ENCODE measurements around the gene CIBAR2.
A peak's percentile ranks its signal among the peaks of the same experiment; 100 is the strongest.

CIBAR2 gene

GRCh38 chr16:85075236-85075924 is 36.9 kb downstream of the CIBAR2 start:
- Mint-ChIP-seq H3K27ac (no peak overlapping the region), H3K9me3 (no peaks in the 10 kb centered on the region), H3K36me3 (ENCODE audit: insufficient read depth) (peaks cover 9% of the 10 kb centered on the region), H3K27me3 (no peaks in the 10 kb centered on the region), H3K4me1 (ENCODE audit: low read depth in 2 of 2) (no peaks in the 10 kb centered on the region), H3K4me3 (no peak overlapping the region)
- DNase-seq (no peak), ATAC-seq (replicated peaks) (no peak)

- Mint-ChIP-seq H3K4me1 (ENCODE audit: low read depth in 2 of 2) (no peaks in the 10 kb centered on the region), H3K36me3 (ENCODE audit: insufficient read depth) (peaks cover 9% of the 10 kb centered on the region), H3K4me3 (no peak overlapping the region), H3K27me3 (no peaks in the 10 kb centered on the region), H3K27ac (no peak overlapping the region), H3K9me3 (no peaks in the 10 kb centered on the region)
- DNase-seq (no peak), ATAC-seq (replicated peaks) (no peak)
Observed at GRCh38 chr16:85074225-85074914, 37.9 kb downstream of the CIBAR2 start.

- DNase-seq (no peak), ATAC-seq (replicated peaks) (no peak)
- no peak overlapping the region for H3K27ac Mint-ChIP-seq
- H3K36me3 Mint-ChIP-seq (ENCODE audit: insufficient read depth) = peaks cover 9% of the 10 kb centered on the region
- H3K4me3 Mint-ChIP-seq = no peak overlapping the region
- no peaks in the 10 kb centered on the region for H3K9me3 Mint-ChIP-seq
- no peaks in the 10 kb centered on the region for H3K27me3 Mint-ChIP-seq
- no peaks in the 10 kb centered on the region for H3K4me1 Mint-ChIP-seq (ENCODE audit: low read depth in 2 of 2)
Observed at GRCh38 chr16:85072947-85073346, 39.3 kb downstream of the CIBAR2 start.

- DNase-seq (no peak), ATAC-seq (replicated peaks) (no peak)
- Mint-ChIP-seq H3K9me3 (no peaks in the 10 kb centered on the region), H3K36me3 (ENCODE audit: insufficient read depth) (peaks cover 9% of the 10 kb centered on the region), H3K4me3 (no peak overlapping the region), H3K4me1 (ENCODE audit: low read depth in 2 of 2) (no peaks in the 10 kb centered on the region), H3K27ac (peak overlapping the region in 1 of 2 donors; percentile 39), H3K27me3 (no peaks in the 10 kb centered on the region)
Observed at GRCh38 chr16:85072076-85072860, 40.0 kb downstream of the CIBAR2 start.

GRCh38 chr16:85069171-85069570 is 43.1 kb downstream of the CIBAR2 start:
- Mint-ChIP-seq H3K36me3 (ENCODE audit: insufficient read depth) (peaks cover 3% of the 10 kb centered on the region), H3K4me3 (no peak overlapping the region), H3K27ac (no peak overlapping the region), H3K27me3 (no peaks in the 10 kb centered on the region), H3K9me3 (no peaks in the 10 kb centered on the region), H3K4me1 (ENCODE audit: low read depth in 2 of 2) (peaks cover 0 to 4% of the 10 kb centered on the region in 2 donors)
- no peak for DNase-seq
- no peak for ATAC-seq (replicated peaks)

GRCh38 chr16:85068746-85069145 is 43.5 kb downstream of the CIBAR2 start:
- H3K9me3 Mint-ChIP-seq = no peaks in the 10 kb centered on the region
- H3K36me3 Mint-ChIP-seq (ENCODE audit: insufficient read depth) = peaks cover 3% of the 10 kb centered on the region
- H3K27me3 Mint-ChIP-seq = no peaks in the 10 kb centered on the region
- H3K27ac Mint-ChIP-seq = no peak overlapping the region
- DNase-seq (no peak), ATAC-seq (replicated peaks) (no peak)
- H3K4me3 Mint-ChIP-seq = no peak overlapping the region
- peaks cover 0 to 4% of the 10 kb centered on the region in 2 donors for H3K4me1 Mint-ChIP-seq (ENCODE audit: low read depth in 2 of 2)

- peak overlapping the region in 1 of 2 donors; percentile 35 for H3K27ac Mint-ChIP-seq
- no peaks in the 10 kb centered on the region for H3K9me3 Mint-ChIP-seq
- no peak overlapping the region for H3K4me3 Mint-ChIP-seq
- peaks cover 3% of the 10 kb centered on the region for H3K36me3 Mint-ChIP-seq (ENCODE audit: insufficient read depth)
- peaks cover 0 to 4% of the 10 kb centered on the region in 2 donors for H3K4me1 Mint-ChIP-seq (ENCODE audit: low read depth in 2 of 2)
- no peak for DNase-seq
- H3K27me3 Mint-ChIP-seq = no peaks in the 10 kb centered on the region
- ATAC-seq (replicated peaks) = no peak
Observed at GRCh38 chr16:85067426-85067825, 44.8 kb downstream of the CIBAR2 start.

- no peak for DNase-seq
- Mint-ChIP-seq H3K27ac (peak overlapping the region in 1 of 2 donors; percentile 35), H3K4me3 (no peak overlapping the region), H3K27me3 (no peaks in the 10 kb centered on the region), H3K4me1 (ENCODE audit: low read depth in 2 of 2) (peaks cover 0 to 4% of the 10 kb centered on the region in 2 donors), H3K36me3 (ENCODE audit: insufficient read depth) (peaks cover 3% of the 10 kb centered on the region), H3K9me3 (no peaks in the 10 kb centered on the region)
- no peak for ATAC-seq (replicated peaks)
Observed at GRCh38 chr16:85067024-85067423, 45.2 kb downstream of the CIBAR2 start.

GRCh38 chr16:85066346-85066885 is 45.9 kb downstream of the CIBAR2 start:
- Mint-ChIP-seq H3K27me3 (no peaks in the 10 kb centered on the region), H3K9me3 (no peaks in the 10 kb centered on the region), H3K4me3 (no peak overlapping the region), H3K27ac (no peak overlapping the region), H3K36me3 (ENCODE audit: insufficient read depth) (peaks cover 1% of the 10 kb centered on the region), H3K4me1 (ENCODE audit: low read depth in 2 of 2) (peaks cover 0 to 4% of the 10 kb centered on the region in 2 donors)
- no peak for DNase-seq
- ATAC-seq (replicated peaks) = no peak

GRCh38 chr16:85065099-85065498 is 47.2 kb downstream of the CIBAR2 start:
- Mint-ChIP-seq H3K9me3 (no peaks in the 10 kb centered on the region), H3K36me3 (ENCODE audit: insufficient read depth) (no peaks in the 10 kb centered on the region), H3K4me1 (ENCODE audit: low read depth in 2 of 2) (peaks cover 0 to 6% of the 10 kb centered on the region in 2 donors), H3K27ac (no peak overlapping the region), H3K4me3 (no peak overlapping the region), H3K27me3 (no peaks in the 10 kb centered on the region)
- ATAC-seq (replicated peaks) (no peak), DNase-seq (no peak)

GRCh38 chr16:85064186-85064585 is 48.1 kb downstream of the CIBAR2 start:
- ATAC-seq (replicated peaks) = no peak

GRCh38 chr16:85062845-85063244 is 49.4 kb downstream of the CIBAR2 start:
- H3K27me3 Mint-ChIP-seq = no peaks in the 10 kb centered on the region
- ATAC-seq (replicated peaks) (no peak), DNase-seq (no peak)
- peaks cover 2 to 8% of the 10 kb centered on the region in 2 donors for H3K4me1 Mint-ChIP-seq (ENCODE audit: low read depth in 2 of 2)
- H3K36me3 Mint-ChIP-seq (ENCODE audit: insufficient read depth) = peaks cover 3% of the 10 kb centered on the region
- no peak overlapping the region for H3K27ac Mint-ChIP-seq
- no peak overlapping the region for H3K4me3 Mint-ChIP-seq
- H3K9me3 Mint-ChIP-seq = no peaks in the 10 kb centered on the region

More at GRCh38 chr16:85064186-85064585, 48.1 kb downstream of the CIBAR2 start:
- H3K36me3 Mint-ChIP-seq (ENCODE audit: insufficient read depth) = no peaks in the 10 kb centered on the region
- no peak for DNase-seq
- H3K4me1 Mint-ChIP-seq (ENCODE audit: low read depth in 2 of 2) = peaks cover 0 to 6% of the 10 kb centered on the region in 2 donors
- H3K9me3 Mint-ChIP-seq = no peaks in the 10 kb centered on the region
- no peak overlapping the region for H3K4me3 Mint-ChIP-seq
- no peak overlapping the region for H3K27ac Mint-ChIP-seq
- no peaks in the 10 kb centered on the region for H3K27me3 Mint-ChIP-seq

GRCh38 chr16:85062323-85062722 is 49.9 kb downstream of the CIBAR2 start:
- ATAC-seq (replicated peaks) (no peak), DNase-seq (no peak)
- H3K36me3 Mint-ChIP-seq (ENCODE audit: insufficient read depth) = peaks cover 3% of the 10 kb centered on the region
- H3K9me3 Mint-ChIP-seq = no peaks in the 10 kb centered on the region
- H3K27me3 Mint-ChIP-seq = no peaks in the 10 kb centered on the region
- no peak overlapping the region for H3K27ac Mint-ChIP-seq
- no peak overlapping the region for H3K4me3 Mint-ChIP-seq
- H3K4me1 Mint-ChIP-seq (ENCODE audit: low read depth in 2 of 2) = peaks cover 8 to 12% of the 10 kb centered on the region in 2 donors
